ENCODE data around the gene DGKB. TPM values are rescaled to one million over a fixed set of nuclear protein-coding genes. Genes with fewer than 3 reads are reported as not detected.
"Not testable (repeated sequence)": the region's sequence is repeated elsewhere in the genome, so short reads cannot be mapped to it uniquely, and the experiment has no call there.

The DGKB gene
- total RNA-seq, 1 donor from 2014 or later, result 0.32 TPM

- H3K9me3 Mint-ChIP-seq (ENCODE audit: unreplicated experiment), result no peaks in the 10 kb centered on the region
- H3K27me3 Mint-ChIP-seq (ENCODE audit: unreplicated experiment), result peaks cover 2% of the 10 kb centered on the region
- H3K4me1 Mint-ChIP-seq (ENCODE audit: unreplicated experiment), result no peaks in the 10 kb centered on the region
- H3K4me3 Mint-ChIP-seq (ENCODE audit: unreplicated experiment), result no peak overlapping the region
- H3K27ac Mint-ChIP-seq (ENCODE audit: unreplicated experiment), result no peak overlapping the region
- DNase-seq (ENCODE audit: extremely low spot score, unreplicated experiment), result no peak
- TF ChIP-seq CTCF (IDR thresholded peaks at IDR 0.05), result no peak
- H3K36me3 Mint-ChIP-seq (ENCODE audit: unreplicated experiment), result no peaks in the 10 kb centered on the region
Measured at GRCh38 chr7:14480281-14480680, 422.3 kb downstream of the DGKB start.

GRCh38 chr7:14478834-14479510 is 423.6 kb downstream of the DGKB start:
- H3K27me3 Mint-ChIP-seq (ENCODE audit: unreplicated experiment), result peaks cover 2% of the 10 kb centered on the region
- no peaks in the 10 kb centered on the region for H3K36me3 Mint-ChIP-seq (ENCODE audit: unreplicated experiment)
- no peak for DNase-seq (ENCODE audit: extremely low spot score, unreplicated experiment)
- H3K9me3 Mint-ChIP-seq (ENCODE audit: unreplicated experiment), result peaks cover 4% of the 10 kb centered on the region
- H3K4me1 Mint-ChIP-seq (ENCODE audit: unreplicated experiment), result no peaks in the 10 kb centered on the region
- TF ChIP-seq CTCF (IDR thresholded peaks at IDR 0.05), result no peak
- H3K4me3 Mint-ChIP-seq (ENCODE audit: unreplicated experiment), result no peak overlapping the region
- no peak overlapping the region for H3K27ac Mint-ChIP-seq (ENCODE audit: unreplicated experiment)

- not testable (repeated sequence) for H3K4me1 Mint-ChIP-seq (ENCODE audit: unreplicated experiment); H3K27ac Mint-ChIP-seq (ENCODE audit: unreplicated experiment)
Measured at GRCh38 chr7:14461716-14462115, 440.8 kb downstream of the DGKB start.

GRCh38 chr7:14458846-14459245 is 443.7 kb downstream of the DGKB start:
- H3K27me3 Mint-ChIP-seq (ENCODE audit: unreplicated experiment); H3K4me1 Mint-ChIP-seq (ENCODE audit: unreplicated experiment); H3K27ac Mint-ChIP-seq (ENCODE audit: unreplicated experiment); H3K9me3 Mint-ChIP-seq (ENCODE audit: unreplicated experiment); H3K4me3 Mint-ChIP-seq (ENCODE audit: unreplicated experiment); H3K36me3 Mint-ChIP-seq (ENCODE audit: unreplicated experiment); DNase-seq (ENCODE audit: extremely low spot score, unreplicated experiment): not testable (repeated sequence)

More at GRCh38 chr7:14461716-14462115, 440.8 kb downstream of the DGKB start:
- DNase-seq (ENCODE audit: extremely low spot score, unreplicated experiment); H3K4me3 Mint-ChIP-seq (ENCODE audit: unreplicated experiment); H3K36me3 Mint-ChIP-seq (ENCODE audit: unreplicated experiment); H3K9me3 Mint-ChIP-seq (ENCODE audit: unreplicated experiment); H3K27me3 Mint-ChIP-seq (ENCODE audit: unreplicated experiment): not testable (repeated sequence)

- DNase-seq (ENCODE audit: extremely low spot score, unreplicated experiment), result peak; percentile 86
- Mint-ChIP-seq H3K36me3 (ENCODE audit: unreplicated experiment) (no peaks in the 10 kb centered on the region), H3K9me3 (ENCODE audit: unreplicated experiment) (no peaks in the 10 kb centered on the region), H3K27ac (ENCODE audit: unreplicated experiment) (no peak overlapping the region), H3K27me3 (ENCODE audit: unreplicated experiment) (no peaks in the 10 kb centered on the region), H3K4me3 (ENCODE audit: unreplicated experiment) (no peak overlapping the region), H3K4me1 (ENCODE audit: unreplicated experiment) (peaks cover 3% of the 10 kb centered on the region)
- TF ChIP-seq CTCF (IDR thresholded peaks at IDR 0.05), result peak; percentile 91
Measured at GRCh38 chr7:14457568-14458453, 444.7 kb downstream of the DGKB start.

GRCh38 chr7:14449291-14449690 is 453.3 kb downstream of the DGKB start:
- DNase-seq (ENCODE audit: extremely low spot score, unreplicated experiment), result no peak
- Mint-ChIP-seq H3K36me3 (ENCODE audit: unreplicated experiment) (no peaks in the 10 kb centered on the region), H3K9me3 (ENCODE audit: unreplicated experiment) (no peaks in the 10 kb centered on the region), H3K4me1 (ENCODE audit: unreplicated experiment) (no peaks in the 10 kb centered on the region), H3K4me3 (ENCODE audit: unreplicated experiment) (no peak overlapping the region), H3K27ac (ENCODE audit: unreplicated experiment) (no peak overlapping the region), H3K27me3 (ENCODE audit: unreplicated experiment) (peaks cover 3% of the 10 kb centered on the region)
- TF ChIP-seq CTCF (IDR thresholded peaks at IDR 0.05), result no peak

Measured in osteocyte (in vitro differentiated cells).